HG03039 (cell line): ENCODE results near the gene TNS3.

ENCODE experiments used
- ATAC-seq: cut with Tn5 transposase; IDR thresholded peaks from one replicate; pipeline ENCODE4 v1.9.1; 2021; ENCODE audit warnings: mild to moderate bottlenecking, moderate library complexity; ENCODE audit not compliant: unreplicated experiment

Gene TNS3

GRCh38 chr7:47318395-47319182 lies 263.3 kb downstream of the TNS3 start:
- ATAC-seq = peak; percentile 75

GRCh38 chr7:47317487-47317886 lies 264.4 kb downstream of the TNS3 start:
- no peak for ATAC-seq

GRCh38 chr7:47314728-47315607 lies 266.9 kb downstream of the TNS3 start:
- no peak for ATAC-seq

GRCh38 chr7:47314248-47314647 lies 267.7 kb downstream of the TNS3 start:
- no peak for ATAC-seq

GRCh38 chr7:47313564-47313963 lies 268.3 kb downstream of the TNS3 start:
- no peak for ATAC-seq

GRCh38 chr7:47311891-47312290 lies 270.0 kb downstream of the TNS3 start:
- no peak for ATAC-seq

GRCh38 chr7:47310020-47310419 lies 271.9 kb downstream of the TNS3 start:
- no peak for ATAC-seq

- ATAC-seq = no peak
Measured at GRCh38 chr7:47308808-47309207, 273.1 kb downstream of the TNS3 start.

GRCh38 chr7:47307311-47307710 lies 274.6 kb downstream of the TNS3 start:
- no peak for ATAC-seq

GRCh38 chr7:47304727-47305719 lies 276.9 kb downstream of the TNS3 start:
- ATAC-seq = no peak

- ATAC-seq = no peak
Measured at GRCh38 chr7:47303695-47304453, 278.0 kb downstream of the TNS3 start.

- no peak for ATAC-seq
Measured at GRCh38 chr7:47303014-47303694, 278.8 kb downstream of the TNS3 start.

GRCh38 chr7:47302560-47302959 lies 279.4 kb downstream of the TNS3 start:
- no peak for ATAC-seq

GRCh38 chr7:47301657-47302295 lies 280.1 kb downstream of the TNS3 start:
- no peak for ATAC-seq

GRCh38 chr7:47301105-47301477 lies 280.8 kb downstream of the TNS3 start:
- no peak for ATAC-seq

- ATAC-seq = no peak
Measured at GRCh38 chr7:47300472-47301104, 281.3 kb downstream of the TNS3 start.

- no peak for ATAC-seq
Measured at GRCh38 chr7:47299496-47299895, 282.4 kb downstream of the TNS3 start.

- ATAC-seq = no peak
Measured at GRCh38 chr7:47298636-47299035, 283.3 kb downstream of the TNS3 start.

GRCh38 chr7:47297120-47297519 lies 284.8 kb downstream of the TNS3 start:
- no peak for ATAC-seq
